ENCODE results near the gene PAX2. TPM values are rescaled to one million over a fixed set of nuclear protein-coding genes. Genes with fewer than 3 reads are reported as not detected.

PAX2 gene
- total RNA-seq, 1 donor from 2014 or later = not detected

DNA sequence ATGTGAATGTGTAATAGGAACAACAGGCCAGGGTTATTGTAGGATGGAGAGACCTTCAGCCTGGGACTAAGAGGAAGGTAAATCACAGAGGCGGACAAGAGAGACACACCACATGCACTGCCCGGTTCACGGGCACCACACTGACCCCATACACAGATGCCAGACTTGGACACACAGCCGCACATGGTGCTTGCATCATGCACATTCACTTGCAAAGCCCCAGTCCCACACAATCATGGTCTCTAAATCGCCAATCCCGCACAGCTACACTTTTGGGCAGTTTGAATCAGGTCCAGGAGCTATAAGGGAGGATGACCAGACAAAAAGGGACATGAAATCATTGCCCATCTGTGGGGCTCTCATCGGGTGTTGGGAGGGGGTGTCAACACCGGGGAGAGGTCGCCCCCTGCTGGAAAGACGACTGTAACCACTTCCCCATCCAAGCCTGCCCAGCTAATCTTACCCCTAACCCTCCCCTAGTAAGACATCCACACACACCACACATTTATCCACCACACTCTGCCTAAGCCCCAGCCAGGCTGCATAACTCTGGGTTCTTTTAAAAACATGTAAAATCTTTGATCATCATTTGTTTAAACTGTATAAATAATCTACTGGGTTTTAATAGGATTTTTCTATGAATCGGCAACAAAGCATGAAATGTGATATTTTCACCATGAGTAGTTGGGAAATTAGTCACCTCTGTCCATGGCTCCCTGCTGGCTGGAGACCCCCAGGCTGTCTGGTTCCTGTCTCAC lies 126.8 kb downstream of the PAX2 start:
- H3K36me3 ChIP-seq = no peaks in the 10 kb centered on the region
- no peak overlapping the region for H3K4me3 ChIP-seq
- no peaks in the 10 kb centered on the region for H3K4me1 ChIP-seq
- DNase-seq (no peak), ATAC-seq (no peak)
- intact Hi-C loops (cut with DNase I) = no loop called here
- no peak overlapping the region for H3K27ac ChIP-seq
- H3K9me3 ChIP-seq = no peaks in the 10 kb centered on the region
- TF ChIP-seq, protein P1, sequence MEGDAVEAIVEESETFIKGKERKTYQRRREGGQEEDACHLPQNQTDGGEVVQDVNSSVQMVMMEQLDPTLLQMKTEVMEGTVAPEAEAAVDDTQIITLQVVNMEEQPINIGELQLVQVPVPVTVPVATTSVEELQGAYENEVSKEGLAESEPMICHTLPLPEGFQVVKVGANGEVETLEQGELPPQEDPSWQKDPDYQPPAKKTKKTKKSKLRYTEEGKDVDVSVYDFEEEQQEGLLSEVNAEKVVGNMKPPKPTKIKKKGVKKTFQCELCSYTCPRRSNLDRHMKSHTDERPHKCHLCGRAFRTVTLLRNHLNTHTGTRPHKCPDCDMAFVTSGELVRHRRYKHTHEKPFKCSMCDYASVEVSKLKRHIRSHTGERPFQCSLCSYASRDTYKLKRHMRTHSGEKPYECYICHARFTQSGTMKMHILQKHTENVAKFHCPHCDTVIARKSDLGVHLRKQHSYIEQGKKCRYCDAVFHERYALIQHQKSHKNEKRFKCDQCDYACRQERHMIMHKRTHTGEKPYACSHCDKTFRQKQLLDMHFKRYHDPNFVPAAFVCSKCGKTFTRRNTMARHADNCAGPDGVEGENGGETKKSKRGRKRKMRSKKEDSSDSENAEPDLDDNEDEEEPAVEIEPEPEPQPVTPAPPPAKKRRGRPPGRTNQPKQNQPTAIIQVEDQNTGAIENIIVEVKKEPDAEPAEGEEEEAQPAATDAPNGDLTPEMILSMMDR (IDR thresholded peaks at IDR 0.05) = peak; percentile 33
- H3K27me3 ChIP-seq (ENCODE audit: low read depth) = peaks cover 46% of the 10 kb centered on the region

DNA sequence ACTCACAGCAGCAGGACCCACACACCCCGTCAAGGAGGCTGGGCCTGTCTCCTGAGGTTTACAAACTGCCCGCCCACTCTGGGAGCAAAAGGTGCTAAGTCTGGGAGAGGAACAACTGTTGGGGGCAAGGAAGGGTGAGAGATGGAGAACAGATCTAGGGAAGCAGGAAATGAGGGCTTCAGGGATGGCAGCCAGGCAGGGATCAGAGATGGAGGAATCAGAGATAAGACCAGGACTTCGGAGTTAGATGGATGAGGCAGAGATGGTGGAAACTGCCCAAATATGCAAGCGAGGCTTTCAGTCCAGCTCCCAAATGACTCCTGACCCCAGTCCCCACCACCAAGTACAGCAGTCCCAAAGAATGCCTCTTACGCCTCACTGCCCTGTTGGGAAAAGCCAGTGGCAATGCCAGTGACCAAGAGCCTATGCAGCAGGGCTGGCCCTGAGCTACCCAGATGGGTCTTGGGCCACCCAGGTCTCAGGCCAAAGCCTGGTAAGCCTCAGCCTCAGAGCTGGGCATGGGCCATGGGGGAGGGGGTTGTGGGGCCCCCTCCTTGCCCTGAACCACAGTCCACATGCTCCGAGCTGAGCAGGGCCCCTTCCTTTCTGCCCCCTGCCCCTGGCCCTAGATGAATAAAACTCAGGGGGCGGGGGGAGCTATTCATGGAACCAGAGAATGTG lies 127.9 kb downstream of the PAX2 start:
- no peak for ATAC-seq
- TF ChIP-seq, protein P1 (IDR thresholded peaks at IDR 0.05) = no peak

DNA sequence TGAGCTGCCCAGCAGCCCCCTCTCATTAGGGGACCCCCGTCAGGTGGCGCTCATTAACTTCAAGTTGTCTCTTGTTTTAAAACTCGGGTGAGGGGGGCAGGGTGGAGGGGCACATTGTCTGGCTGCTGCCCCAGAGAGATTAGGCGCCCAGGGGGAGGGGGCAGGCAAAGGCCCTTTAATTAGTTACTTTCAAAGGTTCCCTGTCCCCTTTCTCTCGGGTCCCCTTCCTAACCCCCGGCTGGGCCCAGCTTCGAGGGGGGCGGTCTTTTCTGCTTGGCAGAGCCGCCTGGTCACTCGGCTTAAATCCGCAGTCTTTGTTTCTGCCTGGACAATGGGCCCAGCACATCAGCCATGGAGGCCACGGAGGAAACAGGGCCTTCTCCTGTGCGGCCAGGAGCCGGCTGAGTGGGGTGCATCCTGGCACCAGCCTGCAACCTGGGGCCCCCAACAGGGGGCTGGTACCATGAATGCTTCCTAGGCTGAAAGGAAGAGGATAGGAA lies 128.5 kb downstream of the PAX2 start:
- ATAC-seq = no peak
- TF ChIP-seq, protein P1 (IDR thresholded peaks at IDR 0.05) = no peak
- intact Hi-C loops (cut with DNase I) = no loop called here
- no peak for DNase-seq
- Histone ChIP-seq H3K9me3 (no peaks in the 10 kb centered on the region), H3K27me3 (ENCODE audit: low read depth) (peaks cover 43% of the 10 kb centered on the region), H3K4me1 (no peaks in the 10 kb centered on the region), H3K36me3 (no peaks in the 10 kb centered on the region), H3K27ac (no peak overlapping the region), H3K4me3 (no peak overlapping the region)

More for the DNA sequence above, 127.9 kb downstream of the PAX2 start:
- Histone ChIP-seq H3K9me3 (no peaks in the 10 kb centered on the region), H3K27me3 (ENCODE audit: low read depth) (peaks cover 41% of the 10 kb centered on the region), H3K36me3 (no peaks in the 10 kb centered on the region), H3K4me1 (no peaks in the 10 kb centered on the region), H3K27ac (no peak overlapping the region), H3K4me3 (no peak overlapping the region)
- DNase-seq = no peak
- intact Hi-C loops (cut with DNase I) = no loop called here

DNA sequence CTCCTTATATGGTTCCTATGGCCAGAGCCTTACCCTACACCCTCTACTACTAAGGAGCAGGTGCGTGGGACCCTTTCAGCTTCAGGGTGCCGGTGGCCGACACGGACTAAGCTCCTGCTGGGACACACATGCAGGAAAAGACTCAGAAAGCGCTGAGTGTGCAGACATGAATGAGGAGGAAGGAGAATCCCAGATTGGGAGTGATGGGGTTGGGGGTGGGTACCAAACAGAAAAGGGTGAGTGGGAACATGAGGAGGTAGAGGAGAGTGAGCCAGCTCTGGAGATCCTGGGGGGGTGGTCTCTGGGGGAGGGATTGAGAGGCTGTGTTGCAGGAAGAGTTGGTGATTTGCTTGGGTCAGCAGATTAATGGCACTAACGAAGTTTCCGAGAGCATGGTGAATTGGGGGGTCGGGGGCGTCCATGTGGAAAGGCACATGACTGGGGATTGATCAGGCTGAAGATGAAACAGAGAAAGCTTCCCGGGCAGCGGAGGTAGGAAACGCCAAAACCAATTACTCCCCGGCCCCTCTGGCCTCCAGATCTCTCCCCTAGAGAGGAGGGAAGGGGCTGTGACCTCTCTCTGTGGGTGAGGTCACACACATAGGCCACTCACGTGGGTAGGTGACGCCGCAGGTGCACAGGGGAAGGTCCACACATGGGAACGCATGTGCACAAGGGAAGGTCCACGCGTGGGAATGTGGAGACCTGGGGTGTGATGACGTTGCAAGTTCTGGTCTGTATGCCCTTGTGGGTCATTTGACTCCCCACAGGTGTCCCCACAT lies 129.5 kb downstream of the PAX2 start:
- Histone ChIP-seq H3K9me3 (no peaks in the 10 kb centered on the region), H3K4me3 (no peak overlapping the region), H3K27me3 (ENCODE audit: low read depth) (peaks cover 49% of the 10 kb centered on the region), H3K27ac (no peak overlapping the region), H3K36me3 (no peaks in the 10 kb centered on the region), H3K4me1 (no peaks in the 10 kb centered on the region)
- ATAC-seq (no peak), DNase-seq (no peak)
- TF ChIP-seq, protein P1 (IDR thresholded peaks at IDR 0.05) = no peak
- intact Hi-C loops (cut with DNase I) = no loop called here

DNA sequence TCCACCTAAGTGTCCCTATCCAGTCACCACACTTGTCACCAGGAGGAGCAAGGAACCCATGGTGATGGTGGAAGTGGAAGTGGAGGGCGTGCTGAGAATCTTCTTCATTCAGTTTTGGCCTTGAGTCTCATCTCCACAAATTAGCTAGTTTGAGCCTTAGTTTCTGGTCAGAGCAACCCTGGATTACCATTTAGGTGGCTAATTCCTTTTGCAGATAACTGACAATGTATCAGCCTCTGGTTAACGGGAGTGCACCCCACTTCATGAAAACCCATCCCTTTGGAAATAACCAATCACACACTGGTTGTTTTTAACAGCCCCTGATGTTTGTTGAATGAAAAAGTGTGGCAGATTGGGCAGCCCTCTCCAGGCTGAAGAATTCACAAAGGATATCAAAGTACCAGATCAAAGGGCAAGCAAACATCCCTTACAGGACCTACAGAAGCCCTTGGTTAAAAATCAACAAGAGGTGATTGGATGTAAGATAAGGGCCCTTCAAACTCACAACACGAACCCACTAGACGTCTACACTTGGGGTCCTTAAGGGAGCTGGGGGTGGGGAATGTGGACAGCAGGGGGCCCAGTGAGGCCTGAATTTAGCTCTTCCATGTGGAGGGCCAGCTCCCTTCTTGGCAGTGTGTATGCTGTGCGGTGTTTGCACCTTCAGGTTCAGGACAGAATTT lies 130.2 kb downstream of the PAX2 start:
- ATAC-seq = no peak
- H3K36me3 ChIP-seq = no peaks in the 10 kb centered on the region
- H3K27ac ChIP-seq = no peak overlapping the region
- H3K9me3 ChIP-seq = no peaks in the 10 kb centered on the region
- H3K4me1 ChIP-seq = no peaks in the 10 kb centered on the region
- TF ChIP-seq, protein P1 (IDR thresholded peaks at IDR 0.05) = no peak
- no peak overlapping the region for H3K4me3 ChIP-seq
- DNase-seq = no peak
- H3K27me3 ChIP-seq (ENCODE audit: low read depth) = peaks cover 51% of the 10 kb centered on the region
- intact Hi-C loops (cut with DNase I) = no loop called here

All from lower lobe of right lung (tissue), 2 donors.